HG02798 (cell line): ENCODE results near the gene RARRES1.

Experiments used
- ATAC-seq: cut with Tn5 transposase; IDR thresholded peaks from one replicate; pipeline ENCODE4 v1.9.1; 2021; ENCODE audit warnings: mild to moderate bottlenecking; ENCODE audit not compliant: unreplicated experiment, poor library complexity

The RARRES1 gene

DNA sequence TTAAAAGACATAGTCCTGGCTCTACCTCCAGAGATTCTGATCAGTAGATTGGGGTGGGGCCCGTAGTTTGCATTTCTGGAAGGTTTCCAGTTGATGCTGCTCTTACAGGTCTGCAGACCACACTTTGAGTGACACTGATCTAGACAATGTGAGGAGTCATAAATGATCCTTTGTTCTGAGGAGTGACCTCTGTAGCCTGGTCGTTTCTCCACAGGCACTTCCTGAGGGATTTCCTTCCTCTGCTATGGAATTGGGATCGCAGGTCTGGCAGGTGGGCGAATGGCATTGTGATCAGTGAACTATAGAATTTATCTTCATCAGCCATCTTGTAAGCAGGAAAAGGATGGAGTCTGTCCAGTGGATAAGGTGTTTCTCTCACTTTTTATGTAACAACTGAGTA lies 82.5 kb downstream of the RARRES1 start:
- ATAC-seq: no peak
